Spleen (tissue), 11 donors: ENCODE data around the gene HSD17B4. TPM values are rescaled to one million over a fixed set of nuclear protein-coding genes. Genes with fewer than 3 reads are reported as not detected.
A peak's percentile ranks its signal among the peaks of the same experiment; 100 is the strongest.
"Not testable (repeated sequence)": the region's sequence is repeated elsewhere in the genome, so short reads cannot be mapped to it uniquely, and the experiment has no call there.

Experiments
- DNase-seq: peaks from one replicate; pipeline ENCODE4 v3.0.0-alpha.2; 2020
- H3K27ac ChIP-seq, 8 donors: fragments of 200-600 bp; sonication (generic) in 7 of 8; 1 replicate in 4 of 8; 2 replicates in 4 of 8; pipeline versions ENCODE4 v1.5.0 to v1.8.0; 2016 to 2021; ENCODE audit warnings: inconsistent platforms in 4 of 8, mild to moderate bottlenecking in 4 of 8, moderate library complexity in 1 of 8
- H3K27me3 ChIP-seq, 7 donors: fragments of 200-600 bp; sonication (generic) in 6 of 7; replicated peaks in 1 of 7; 1 replicate in 4 of 7; 2 replicates in 3 of 7; pipeline versions ENCODE4 v1.5.0 to v1.8.0; 2016 to 2021; ENCODE audit warnings: inconsistent platforms in 3 of 7, mild to moderate bottlenecking in 1 of 7
- H3K36me3 ChIP-seq, 6 donors: fragments of 200-600 bp; sonication (generic) in 5 of 6; 1 replicate in 4 of 6; 2 replicates in 2 of 6; pipeline versions ENCODE4 v1.5.0 to v1.8.0; 2016 to 2021; ENCODE audit warnings: inconsistent platforms in 2 of 6
- H3K4me1 ChIP-seq, 6 donors: fragments of 200-600 bp; sonication (generic) in 5 of 6; 1 replicate in 3 of 6; 2 replicates in 3 of 6; pipeline versions ENCODE4 v1.5.0 to v1.8.0; 2016 to 2021; ENCODE audit warnings: inconsistent platforms in 3 of 6
- H3K4me3 ChIP-seq, 8 donors: fragments of 200-600 bp; sonication (generic) in 7 of 8; 1 replicate in 4 of 8; 2 replicates in 4 of 8; pipeline versions ENCODE4 v1.5.0 to v1.8.0; 2016 to 2021; ENCODE audit warnings: inconsistent platforms in 4 of 8, mild to moderate bottlenecking in 4 of 8, moderate library complexity in 2 of 8
- H3K9me3 ChIP-seq, 8 donors: fragments of 200-600 bp; sonication (generic) in 7 of 8; 1 replicate in 4 of 8; 2 replicates in 4 of 8; pipeline versions ENCODE4 v1.5.0 to v1.8.0; 2016 to 2021; ENCODE audit warnings: inconsistent platforms in 4 of 8
- CTCF ChIP-seq, 11 experiments: fragments of 200-600 bp in 7 of 11; fragments of 450-650 bp in 4 of 11; sonication (generic) in 4 of 11; IDR thresholded peaks in 8 of 11; conservative IDR thresholded peaks in 3 of 11; 1 replicate in 7 of 11; 2 replicates in 4 of 11; pipeline versions ENCODE4 v1.4.0 to v1.8.0; 2016 to 2021; ENCODE audit warnings: antibody characterized with exemption in 11 of 11, inconsistent platforms in 4 of 11, mild to moderate bottlenecking in 1 of 11
- POLR2A ChIP-seq, 3 donors: fragments of 450-650 bp; IDR thresholded peaks; one replicate each; pipeline ENCODE4 v1.5.1; 2017; ENCODE audit warnings: antibody characterized with exemption in 3 of 3, mild to moderate bottlenecking in 1 of 3
- POLR2AphosphoS5 ChIP-seq, 3 donors: sonication (generic); formaldehyde crosslinking; IDR thresholded peaks; one replicate each; pipeline ENCODE4 v1.5.1; 2017; ENCODE audit warnings: antibody characterized with exemption in 3 of 3
- WGBS, 5 donors: extraction: QIAGEN DNeasy Blood & Tissue Kit in 3 of 5; methylation state at CpG; one replicate each; pipeline versions ENCODE4 v1.1.5 to v1.1.7; 2013 to 2018; 5-methylcytosine and 5-hydroxymethylcytosine counted together
- intact Hi-C: fragments of 100-400 bp; cut with DNase I; formaldehyde crosslinking; loops from one replicate; pipeline ENCODE4 v1.15.0; 2023; ENCODE audit warnings: low total_unique reads
- polyA plus RNA-seq, 3 donors: library from polyadenylated mRNA; stranded (reverse); fragments of 200-250 nt; gene quantifications; one replicate each; pipeline ENCODE4 v1.2.1, GENCODE V29; 2013
- total RNA-seq, 7 donors: library from RNA; depleted of rRNA in 3 of 7; stranded (reverse); fragments of >200 nt in 3 of 7; fragmentation: NEBNext Ultra II Directional in 4 of 7; extraction: Animal tissue kit (Norgen Biotek cat#: 25700) in 4 of 7; gene quantifications; one replicate each; pipeline versions ENCODE4 v1.1.0 to v1.2.1, GENCODE V29; 2016 to 2021
- donor health status: healthy with polysubstance abuse.
- donor health status: DM: no; HTN: no; CAD: no; lungs with moderate emphysema.
- donor health status: DM: no; HTN: no; CAD: no.
- donor health status: Bipolar disorder and iron deficiency.
- donor health status: healthy.
- donor health status: DM: no; HTN: no; CAD: no.
- donor health status: DM: yes; HTN: yes; CAD: no.

HSD17B4 gene
- total and polyA plus RNA-seq, 10 donors: 134 to 193 (median 157) TPM

- Histone ChIP-seq H3K9me3 (no peaks in the 10 kb centered on the region), H3K4me3 (peak overlapping the region; percentile 17 to 66 (median 36)), H3K27ac (peak overlapping the region; percentile 37 to 80 (median 73)), H3K36me3 (no peaks in the 10 kb centered on the region), H3K4me1 (peaks cover 0 to 59% (median 20%) of the 10 kb centered on the region in 6 donors), H3K27me3 (no peaks in the 10 kb centered on the region)
- no peak for TF ChIP-seq POLR2A (IDR thresholded peaks at IDR 0.05)
- TF ChIP-seq CTCF (IDR thresholded peaks at IDR 0.05 in 8 of 11, conservative IDR thresholded peaks at IDR 0.05 in 3 of 11): peak; percentile 83 to 96 (median 93)
- peak in 1 of 3 donors; percentile 37 for TF ChIP-seq POLR2AphosphoS5 (IDR thresholded peaks at IDR 0.05)
- 18 to 24% (median 22%) methylated on average over 15 of the region's 15 CpGs for WGBS, 5 donors
- intact Hi-C loops: loop anchor here (10.0 kb wide), 1 partner anchor 427 kb away; the partner anchor contains the start of gene DTWD2
- no peak for DNase-seq
Measured at GRCh38 chr5:119411361-119412278, 40.7 kb upstream of the HSD17B4 start.

- H3K4me3 ChIP-seq: peak overlapping the region in 4 of 8 donors; percentile 36 to 66 (median 46)
- intact Hi-C loops: loop anchor here (10.0 kb wide), 1 partner anchor 428 kb away; the partner anchor contains the start of gene DTWD2
- H3K27ac ChIP-seq: peak overlapping the region in 6 of 8 donors; percentile 72 to 80 (median 75)
- H3K9me3 ChIP-seq: no peaks in the 10 kb centered on the region
- H3K27me3 ChIP-seq: no peaks in the 10 kb centered on the region
- TF ChIP-seq CTCF (IDR thresholded peaks at IDR 0.05 in 8 of 11, conservative IDR thresholded peaks at IDR 0.05 in 3 of 11): peak in 4 of 11 experiments; percentile 3 to 47 (median 30)
- no peak for TF ChIP-seq POLR2A (IDR thresholded peaks at IDR 0.05)
- H3K4me1 ChIP-seq: peaks cover 2 to 64% (median 22%) of the 10 kb centered on the region in 6 donors
- no peaks in the 10 kb centered on the region for H3K36me3 ChIP-seq
- WGBS, 5 donors: 46 to 52% (median 48%) methylated on average over 9 of the region's 9 CpGs
- DNase-seq: no peak
Measured at GRCh38 chr5:119412279-119413227, 39.7 kb upstream of the HSD17B4 start.

- intact Hi-C loops: loop anchor here (10.0 kb wide), 1 partner anchor 429 kb away; the partner anchor contains the start of gene DTWD2
- DNase-seq: not testable (repeated sequence)
- WGBS, 5 donors: 58 to 65% (median 64%) methylated on average over 13 of the region's 13 CpGs
Measured at GRCh38 chr5:119414124-119414734, 38.1 kb upstream of the HSD17B4 start.

More at GRCh38 chr5:119414124-119414734, 38.1 kb upstream of the HSD17B4 start:
- H3K4me1 ChIP-seq: peaks cover 8 to 79% (median 35%) of the 10 kb centered on the region in 6 donors
- H3K36me3 ChIP-seq, H3K9me3 ChIP-seq, H3K4me3 ChIP-seq, H3K27me3 ChIP-seq: not testable (repeated sequence)
- H3K27ac ChIP-seq: peak overlapping the region in 7 of 8 donors; percentile 58 to 79 (median 65)
